HepG2 (cell line): ENCODE results near the gene PPP1R18. TPM values are rescaled to one million over a fixed set of nuclear protein-coding genes. Genes with fewer than 3 reads are reported as not detected.

Experiments
- ARHGAP35 ChIP-seq: sonication (generic); formaldehyde crosslinking; IDR thresholded peaks from 2 replicates; pipeline ENCODE4 v1.9.0; 2022; ENCODE audit warnings: mild to moderate bottlenecking, inconsistent platforms, moderate library complexity, missing genetic modification reagents, borderline replicate concordance
- ATF4 ChIP-seq, 2 experiments: fragments of 450-650 bp in 1 of 2; sonication (generic) in 1 of 2; formaldehyde crosslinking; IDR thresholded peaks; 2 replicates each; pipeline versions ENCODE4 v1.5.0 to v1.8.0; 2020 to 2022; ENCODE audit warnings: mild to moderate bottlenecking in 1 of 2, missing genetic modification reagents in 1 of 2
- CEBPZ ChIP-seq: IDR thresholded peaks from 2 replicates; pipeline ENCODE4 v1.6.1; 2012; ENCODE audit warnings: low read length, improper control_type of control experiment
- ELF3 ChIP-seq: IDR thresholded peaks from 2 replicates; pipeline ENCODE4 v1.6.1; 2016; ENCODE audit warnings: missing genetic modification reagents, missing compliant biosample characterization
- MED1 ChIP-seq: sonication (generic); formaldehyde crosslinking; IDR thresholded peaks from 2 replicates; pipeline ENCODE4 v1.4.0; 2020; ENCODE audit warnings: missing genetic modification reagents
- NCOA5 ChIP-seq: sonication (generic); formaldehyde crosslinking; IDR thresholded peaks from 2 replicates; pipeline ENCODE4 v1.4.0; 2020; ENCODE audit warnings: missing genetic modification reagents
- NFATC3 ChIP-seq: sonication (generic); formaldehyde crosslinking; IDR thresholded peaks from 2 replicates; pipeline ENCODE4 v1.5.1; 2020; ENCODE audit warnings: mild to moderate bottlenecking, missing genetic modification reagents
- PAF1 ChIP-seq: IDR thresholded peaks from 2 replicates; pipeline ENCODE4 v1.6.1; 2016; ENCODE audit warnings: missing genetic modification reagents, missing compliant biosample characterization
- POLR2A ChIP-seq, 2 experiments: IDR thresholded peaks; 2 replicates each; pipeline ENCODE4 v1.6.1; 2011; ENCODE audit warnings: low read depth in 2 of 2, low read length in 2 of 2, mild to moderate bottlenecking in 1 of 2, moderate library complexity in 1 of 2; ENCODE audit not compliant: insufficient read depth in 1 of 2
- SETDB1 ChIP-seq: sonication (generic); formaldehyde crosslinking; IDR thresholded peaks from 2 replicates; pipeline ENCODE4 v1.5.1; 2020; ENCODE audit warnings: missing genetic modification reagents, mild to moderate bottlenecking, borderline replicate concordance
- SOX6 ChIP-seq, 2 experiments: fragments of 450-650 bp in 1 of 2; sonication (generic) in 1 of 2; formaldehyde crosslinking in 1 of 2; IDR thresholded peaks; 2 replicates each; pipeline versions ENCODE4 v1.4.0 to v1.6.1; 2017 to 2020; ENCODE audit warnings: antibody characterized with exemption in 1 of 2, mild to moderate bottlenecking in 1 of 2, missing genetic modification reagents in 1 of 2
- WIZ ChIP-seq: sonication (generic); formaldehyde crosslinking; IDR thresholded peaks from 2 replicates; pipeline ENCODE4 v1.5.1; 2020; ENCODE audit warnings: mild to moderate bottlenecking, missing genetic modification reagents
- ZNF317 ChIP-seq: sonication (generic); formaldehyde crosslinking; IDR thresholded peaks from 2 replicates; pipeline ENCODE4 v1.5.0; 2020; ENCODE audit warnings: mild to moderate bottlenecking, missing genetic modification reagents
- ZNF577 ChIP-seq: sonication (generic); formaldehyde crosslinking; IDR thresholded peaks from 2 replicates; pipeline ENCODE4 v1.4.0; 2020; ENCODE audit warnings: mild to moderate bottlenecking, low read depth, missing genetic modification reagents, borderline replicate concordance
- ZNF652 ChIP-seq: IDR thresholded peaks from 2 replicates; pipeline ENCODE4 v1.6.1; 2016; ENCODE audit warnings: low read depth, borderline replicate concordance
- ZSCAN29 ChIP-seq: sonication (generic); formaldehyde crosslinking; conservative IDR thresholded peaks from 2 replicates; pipeline ENCODE4 v1.4.0; 2020; ENCODE audit warnings: mild to moderate bottlenecking, missing genetic modification reagents
- polyA plus RNA-seq, 8 experiments: library from polyadenylated mRNA; depleted of rRNA in 3 of 8; stranded (reverse) in 7 of 8; unstranded in 1 of 8; fragments of >200 nt; fragmentation: Illumina TruSeq in 4 of 8; extraction: Trizol in 4 of 8; gene quantifications; 2 replicates each; pipeline versions ENCODE4 v1.2.1 to v1.2.3, GENCODE V29; 2011 to 2016; ENCODE audit warnings: low read depth in 4 of 8, missing spikeins in 1 of 8, mixed read lengths in 1 of 8; ENCODE audit not compliant: insufficient read depth in 1 of 8
- total RNA-seq, 5 experiments: library from RNA; depleted of rRNA; stranded (reverse); fragments of >200 nt; fragmentation: Illumina TruSeq; extraction: Trizol; gene quantifications; 2 replicates each; pipeline ENCODE4 v1.2.3, GENCODE V29; 2016; ENCODE audit warnings: low read depth in 1 of 5
- TF ChIP-seq, protein P1 (sequence below): sonication (generic); formaldehyde crosslinking; IDR thresholded peaks from 2 replicates; pipeline ENCODE4 v1.4.0; 2020; ENCODE audit warnings: low read depth, missing genetic modification reagents
- TF ChIP-seq, protein P2 (sequence below): sonication (generic); formaldehyde crosslinking; IDR thresholded peaks from 2 replicates; pipeline ENCODE4 v1.4.0; 2020; ENCODE audit warnings: missing genetic modification reagents

The PPP1R18 gene
- total and polyA plus RNA-seq, 2 of the 13 experiments (the other 11 are each of a cell fraction or from before 2014, with no cell fraction given), result 4.9 to 9.2 TPM

DNA sequence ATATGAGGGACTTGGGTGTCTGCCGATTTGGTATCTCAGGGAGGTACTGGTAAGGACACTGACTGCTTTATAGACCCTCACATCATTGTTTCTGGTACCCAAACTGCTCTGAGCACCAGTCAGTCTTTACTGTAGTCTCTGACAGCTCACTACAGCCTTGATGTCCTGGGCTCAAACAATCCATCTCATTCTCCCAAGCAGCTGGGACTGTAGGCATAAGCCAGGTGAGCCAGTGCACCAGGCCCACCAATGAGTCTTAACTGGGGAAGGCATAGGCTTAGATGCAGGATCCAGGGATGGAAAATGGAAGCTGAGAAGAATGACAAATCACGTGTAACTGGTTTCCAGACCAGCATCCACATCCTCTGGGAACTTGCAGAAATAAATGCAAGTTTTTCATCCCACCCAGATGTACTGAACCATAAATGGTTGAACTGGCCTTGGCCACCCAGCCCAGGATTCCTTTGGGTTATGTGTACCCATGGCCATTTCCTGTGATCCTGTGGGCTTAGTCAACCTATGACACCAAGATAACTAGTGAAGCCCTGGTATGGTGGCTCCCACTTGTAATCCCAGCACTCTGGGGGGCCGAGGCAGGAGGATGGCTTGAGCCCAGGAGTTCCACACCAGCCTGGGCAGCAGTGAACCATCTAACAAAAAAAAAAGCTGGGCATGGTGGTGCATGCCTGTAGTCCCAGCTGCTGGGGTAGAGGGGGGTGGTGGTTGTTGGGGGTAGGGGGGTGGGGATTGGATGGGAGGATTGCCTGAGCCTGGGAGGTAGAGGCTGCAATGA, 39.5 kb upstream of the PPP1R18 start (continued):
- TF ChIP-seq ZSCAN29 (CRISPR knock-in tag), result no peak
- TF ChIP-seq, protein P1, sequence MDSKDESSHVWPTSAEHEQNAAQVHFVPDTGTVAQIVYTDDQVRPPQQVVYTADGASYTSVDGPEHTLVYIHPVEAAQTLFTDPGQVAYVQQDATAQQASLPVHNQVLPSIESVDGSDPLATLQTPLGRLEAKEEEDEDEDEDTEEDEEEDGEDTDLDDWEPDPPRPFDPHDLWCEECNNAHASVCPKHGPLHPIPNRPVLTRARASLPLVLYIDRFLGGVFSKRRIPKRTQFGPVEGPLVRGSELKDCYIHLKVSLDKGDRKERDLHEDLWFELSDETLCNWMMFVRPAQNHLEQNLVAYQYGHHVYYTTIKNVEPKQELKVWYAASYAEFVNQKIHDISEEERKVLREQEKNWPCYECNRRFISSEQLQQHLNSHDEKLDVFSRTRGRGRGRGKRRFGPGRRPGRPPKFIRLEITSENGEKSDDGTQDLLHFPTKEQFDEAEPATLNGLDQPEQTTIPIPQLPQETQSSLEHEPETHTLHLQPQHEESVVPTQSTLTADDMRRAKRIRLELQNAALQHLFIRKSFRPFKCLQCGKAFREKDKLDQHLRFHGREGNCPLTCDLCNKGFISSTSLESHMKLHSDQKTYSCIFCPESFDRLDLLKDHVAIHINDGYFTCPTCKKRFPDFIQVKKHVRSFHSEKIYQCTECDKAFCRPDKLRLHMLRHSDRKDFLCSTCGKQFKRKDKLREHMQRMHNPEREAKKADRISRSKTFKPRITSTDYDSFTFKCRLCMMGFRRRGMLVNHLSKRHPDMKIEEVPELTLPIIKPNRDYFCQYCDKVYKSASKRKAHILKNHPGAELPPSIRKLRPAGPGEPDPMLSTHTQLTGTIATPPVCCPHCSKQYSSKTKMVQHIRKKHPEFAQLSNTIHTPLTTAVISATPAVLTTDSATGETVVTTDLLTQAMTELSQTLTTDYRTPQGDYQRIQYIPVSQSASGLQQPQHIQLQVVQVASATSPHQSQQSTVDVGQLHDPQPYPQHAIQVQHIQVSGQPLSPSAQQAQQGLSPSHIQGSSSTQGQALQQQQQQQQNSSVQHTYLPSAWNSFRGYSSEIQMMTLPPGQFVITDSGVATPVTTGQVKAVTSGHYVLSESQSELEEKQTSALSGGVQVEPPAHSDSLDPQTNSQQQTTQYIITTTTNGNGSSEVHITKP (CRISPR knock-in tag), result no peak
- peak; percentile 76; the same call in 1 of the 2 replicates for TF ChIP-seq PAF1 (CRISPR knock-in tag)
- TF ChIP-seq NCOA5 (CRISPR knock-in tag), result 0 out of 2 replicates have a peak, but pooled peaks have one; percentile 20
- TF ChIP-seq SOX6 (IDR thresholded peaks at IDR 0.05), result no peak
- TF ChIP-seq SOX6 (CRISPR knock-in tag; IDR thresholded peaks at IDR 0.05), result 0 out of 2 replicates have a peak, but pooled peaks have one; percentile 12
- TF ChIP-seq ATF4 (CRISPR knock-in tag; IDR thresholded peaks at IDR 0.05), result peak in 1 of 2 experiments; percentile 13; a peak in 1 of 4 replicates
- TF ChIP-seq ARHGAP35, result peak; percentile 27; the same call in 1 of the 2 replicates
- 0 out of 2 replicates have a peak, but pooled peaks have one; percentile 7 for TF ChIP-seq MED1 (CRISPR knock-in tag)
- no peak for TF ChIP-seq ZNF652 (CRISPR knock-in tag)
- peak in 1 of 2 experiments; percentile 75 for TF ChIP-seq POLR2A (IDR thresholded peaks at IDR 0.05; ENCODE audit: insufficient read depth in 1 of 2, low read depth in 2 of 2, low read length in 2 of 2)
- no peak for TF ChIP-seq SETDB1
- TF ChIP-seq, protein P2, sequence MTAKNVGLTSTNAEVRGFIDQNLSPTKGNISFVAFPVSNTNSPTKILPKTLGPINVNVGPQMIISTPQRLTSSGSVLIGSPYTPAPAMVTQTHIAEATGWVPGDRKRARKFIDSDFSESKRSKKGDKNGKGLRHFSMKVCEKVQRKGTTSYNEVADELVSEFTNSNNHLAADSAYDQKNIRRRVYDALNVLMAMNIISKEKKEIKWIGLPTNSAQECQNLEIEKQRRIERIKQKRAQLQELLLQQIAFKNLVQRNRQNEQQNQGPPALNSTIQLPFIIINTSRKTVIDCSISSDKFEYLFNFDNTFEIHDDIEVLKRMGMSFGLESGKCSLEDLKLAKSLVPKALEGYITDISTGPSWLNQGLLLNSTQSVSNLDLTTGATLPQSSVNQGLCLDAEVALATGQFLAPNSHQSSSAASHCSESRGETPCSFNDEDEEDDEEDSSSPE, result 0 out of 2 replicates have a peak, but pooled peaks have one; percentile 17
- TF ChIP-seq ZNF577, result no peak
- TF ChIP-seq ZNF317 (CRISPR knock-in tag), result 0 out of 2 replicates have a peak, but pooled peaks have one; percentile 19
- no peak for TF ChIP-seq WIZ (CRISPR knock-in tag)
- 0 out of 2 replicates have a peak, but pooled peaks have one; percentile 15 for TF ChIP-seq ELF3 (CRISPR knock-in tag)
- peak; percentile 40; the same call in 1 of the 2 replicates for TF ChIP-seq NFATC3 (CRISPR knock-in tag)
- no peak for TF ChIP-seq CEBPZ
